ENCODE measurements around the gene RHCE. TPM values are rescaled to one million over a fixed set of nuclear protein-coding genes. Genes with fewer than 3 reads are reported as not detected.

The RHCE gene
- total RNA-seq, 1 experiment from 2014 or later: 0.24 TPM

DNA sequence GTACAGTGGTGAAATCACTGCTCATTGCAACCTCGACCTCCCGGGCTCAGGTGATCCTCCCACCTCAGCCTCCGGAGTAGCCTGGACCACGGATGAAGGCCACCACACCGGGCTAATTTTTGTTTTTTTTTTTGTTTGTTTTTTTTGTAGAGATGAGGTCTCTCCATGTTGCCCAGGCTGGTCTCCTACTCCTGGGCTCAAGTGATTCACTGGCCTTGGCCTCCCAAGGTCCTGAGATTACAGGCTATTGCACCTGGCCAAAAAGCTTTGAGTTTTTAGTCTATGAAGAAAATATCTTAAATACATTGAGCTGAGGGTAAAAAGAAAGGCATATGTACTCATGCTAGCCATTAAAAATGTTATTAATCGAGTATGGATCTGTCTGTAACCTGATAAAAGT is 78.9 kb downstream of the RHCE start:
- Mint-ChIP-seq H3K27me3 (ENCODE audit: low read depth) (no peaks in the 10 kb centered on the region), H3K27ac (no peak overlapping the region), H3K4me1 (peaks cover 11% of the 10 kb centered on the region), H3K4me3 (no peak overlapping the region), H3K9me3 (no peaks in the 10 kb centered on the region), H3K36me3 (peaks cover 14% of the 10 kb centered on the region)
- DNase-seq (ENCODE audit: low spot score) (no peak), ATAC-seq (no peak)
- ChIA-PET CTCF (interaction anchor here (1.1 kb wide), 1 partner anchor 11 kb away, joined by 3 read pairs; no protein-coding TSS in a partner anchor), POLR2A (interaction anchor here (0.6 kb wide), 1 partner anchor 103 kb away, joined by 5 read pairs; no protein-coding TSS in a partner anchor)
- no peak for TF ChIP-seq ATF1 (CRISPR knock-in tag; IDR thresholded peaks at IDR 0.05)

DNA sequence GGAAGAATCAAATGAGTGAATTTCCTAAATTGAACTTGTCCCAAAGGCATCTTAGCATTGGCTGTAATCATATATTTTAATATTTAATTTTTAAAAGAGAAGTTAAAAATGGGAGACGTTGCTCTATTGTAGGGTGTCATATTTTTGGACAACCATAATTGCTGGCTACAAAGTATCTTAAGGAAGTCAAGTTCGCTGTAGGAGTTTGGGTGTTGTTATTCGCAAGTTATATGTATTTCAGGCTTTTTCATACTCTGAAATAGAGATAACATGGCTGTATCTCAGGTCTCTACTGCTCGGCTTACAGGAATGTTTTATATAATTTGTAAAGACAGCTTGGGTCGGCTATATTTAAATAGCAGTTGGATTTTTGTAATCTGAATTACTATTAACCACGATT is 81.6 kb downstream of the RHCE start:
- Mint-ChIP-seq H3K4me3 (peak overlapping the region; percentile 82), H3K9me3 (no peaks in the 10 kb centered on the region), H3K27me3 (ENCODE audit: low read depth) (no peaks in the 10 kb centered on the region), H3K36me3 (peaks cover 13% of the 10 kb centered on the region), H3K4me1 (peaks cover 18% of the 10 kb centered on the region), H3K27ac (no peak overlapping the region; the same call in 1 of the 2 replicates)
- POLR2A ChIA-PET: no interaction called here
- ATAC-seq: no peak
- TF ChIP-seq, protein P1, sequence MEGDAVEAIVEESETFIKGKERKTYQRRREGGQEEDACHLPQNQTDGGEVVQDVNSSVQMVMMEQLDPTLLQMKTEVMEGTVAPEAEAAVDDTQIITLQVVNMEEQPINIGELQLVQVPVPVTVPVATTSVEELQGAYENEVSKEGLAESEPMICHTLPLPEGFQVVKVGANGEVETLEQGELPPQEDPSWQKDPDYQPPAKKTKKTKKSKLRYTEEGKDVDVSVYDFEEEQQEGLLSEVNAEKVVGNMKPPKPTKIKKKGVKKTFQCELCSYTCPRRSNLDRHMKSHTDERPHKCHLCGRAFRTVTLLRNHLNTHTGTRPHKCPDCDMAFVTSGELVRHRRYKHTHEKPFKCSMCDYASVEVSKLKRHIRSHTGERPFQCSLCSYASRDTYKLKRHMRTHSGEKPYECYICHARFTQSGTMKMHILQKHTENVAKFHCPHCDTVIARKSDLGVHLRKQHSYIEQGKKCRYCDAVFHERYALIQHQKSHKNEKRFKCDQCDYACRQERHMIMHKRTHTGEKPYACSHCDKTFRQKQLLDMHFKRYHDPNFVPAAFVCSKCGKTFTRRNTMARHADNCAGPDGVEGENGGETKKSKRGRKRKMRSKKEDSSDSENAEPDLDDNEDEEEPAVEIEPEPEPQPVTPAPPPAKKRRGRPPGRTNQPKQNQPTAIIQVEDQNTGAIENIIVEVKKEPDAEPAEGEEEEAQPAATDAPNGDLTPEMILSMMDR (IDR thresholded peaks at IDR 0.05): no peak
- TF ChIP-seq, protein P2, sequence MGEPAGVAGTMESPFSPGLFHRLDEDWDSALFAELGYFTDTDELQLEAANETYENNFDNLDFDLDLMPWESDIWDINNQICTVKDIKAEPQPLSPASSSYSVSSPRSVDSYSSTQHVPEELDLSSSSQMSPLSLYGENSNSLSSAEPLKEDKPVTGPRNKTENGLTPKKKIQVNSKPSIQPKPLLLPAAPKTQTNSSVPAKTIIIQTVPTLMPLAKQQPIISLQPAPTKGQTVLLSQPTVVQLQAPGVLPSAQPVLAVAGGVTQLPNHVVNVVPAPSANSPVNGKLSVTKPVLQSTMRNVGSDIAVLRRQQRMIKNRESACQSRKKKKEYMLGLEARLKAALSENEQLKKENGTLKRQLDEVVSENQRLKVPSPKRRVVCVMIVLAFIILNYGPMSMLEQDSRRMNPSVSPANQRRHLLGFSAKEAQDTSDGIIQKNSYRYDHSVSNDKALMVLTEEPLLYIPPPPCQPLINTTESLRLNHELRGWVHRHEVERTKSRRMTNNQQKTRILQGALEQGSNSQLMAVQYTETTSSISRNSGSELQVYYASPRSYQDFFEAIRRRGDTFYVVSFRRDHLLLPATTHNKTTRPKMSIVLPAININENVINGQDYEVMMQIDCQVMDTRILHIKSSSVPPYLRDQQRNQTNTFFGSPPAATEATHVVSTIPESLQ (CRISPR knock-in tag; IDR thresholded peaks at IDR 0.05): no peak
- TF ChIP-seq TEAD4 (CRISPR knock-in tag; IDR thresholded peaks at IDR 0.05) (no peak), ZNF263 (CRISPR knock-in tag; IDR thresholded peaks at IDR 0.05; ENCODE audit: low read depth) (no peak), CBFB (CRISPR knock-in tag; IDR thresholded peaks at IDR 0.05; ENCODE audit: low read depth) (no peak), NFATC4 (CRISPR knock-in tag; IDR thresholded peaks at IDR 0.05) (no peak), ELF4 (CRISPR knock-in tag; IDR thresholded peaks at IDR 0.05; ENCODE audit: low read depth) (no peak), ZNF121 (CRISPR knock-in tag; IDR thresholded peaks at IDR 0.05) (no peak), TP53 (CRISPR knock-in tag; IDR thresholded peaks at IDR 0.05) (no peak), GTF2I (CRISPR knock-in tag; conservative IDR thresholded peaks at IDR 0.05) (no peak), IRF2 (CRISPR knock-in tag; IDR thresholded peaks at IDR 0.05; ENCODE audit: borderline replicate concordance, low read depth) (no peak)
- TF ChIP-seq, protein P3, sequence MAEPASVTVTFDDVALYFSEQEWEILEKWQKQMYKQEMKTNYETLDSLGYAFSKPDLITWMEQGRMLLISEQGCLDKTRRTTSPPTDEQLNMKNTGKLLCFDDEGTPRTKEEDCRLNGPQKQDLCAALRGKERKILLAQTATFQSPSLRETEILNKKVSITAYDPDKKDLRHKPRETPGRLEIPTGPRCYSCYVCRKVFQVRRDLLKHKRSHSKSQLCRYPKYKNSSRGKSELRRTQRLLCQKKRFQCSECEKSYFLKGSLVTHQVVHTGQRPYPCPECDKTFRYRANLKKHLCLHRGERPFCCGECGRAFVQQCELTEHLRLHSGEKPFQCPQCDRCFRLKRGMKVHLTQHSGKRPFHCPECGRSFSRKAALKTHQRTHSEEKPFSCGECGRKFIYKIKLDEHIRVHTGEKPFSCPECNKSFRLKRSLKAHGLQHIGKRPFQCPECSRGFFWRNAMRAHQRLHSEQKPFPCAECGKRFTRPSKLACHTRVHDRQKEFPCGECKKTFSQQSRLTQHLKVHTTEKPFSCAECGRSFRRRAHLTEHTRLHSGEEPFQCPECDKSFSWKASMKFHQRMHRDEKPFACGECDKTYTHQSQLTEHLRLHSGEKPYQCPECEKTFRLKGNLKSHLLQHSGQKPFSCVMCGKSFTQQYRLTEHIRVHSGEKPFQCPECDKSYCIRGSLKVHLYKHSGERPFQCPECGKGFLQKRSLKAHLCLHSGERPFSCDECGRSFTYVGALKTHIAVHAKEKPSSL (CRISPR knock-in tag; conservative IDR thresholded peaks at IDR 0.05): no peak
- TF ChIP-seq, protein P4, sequence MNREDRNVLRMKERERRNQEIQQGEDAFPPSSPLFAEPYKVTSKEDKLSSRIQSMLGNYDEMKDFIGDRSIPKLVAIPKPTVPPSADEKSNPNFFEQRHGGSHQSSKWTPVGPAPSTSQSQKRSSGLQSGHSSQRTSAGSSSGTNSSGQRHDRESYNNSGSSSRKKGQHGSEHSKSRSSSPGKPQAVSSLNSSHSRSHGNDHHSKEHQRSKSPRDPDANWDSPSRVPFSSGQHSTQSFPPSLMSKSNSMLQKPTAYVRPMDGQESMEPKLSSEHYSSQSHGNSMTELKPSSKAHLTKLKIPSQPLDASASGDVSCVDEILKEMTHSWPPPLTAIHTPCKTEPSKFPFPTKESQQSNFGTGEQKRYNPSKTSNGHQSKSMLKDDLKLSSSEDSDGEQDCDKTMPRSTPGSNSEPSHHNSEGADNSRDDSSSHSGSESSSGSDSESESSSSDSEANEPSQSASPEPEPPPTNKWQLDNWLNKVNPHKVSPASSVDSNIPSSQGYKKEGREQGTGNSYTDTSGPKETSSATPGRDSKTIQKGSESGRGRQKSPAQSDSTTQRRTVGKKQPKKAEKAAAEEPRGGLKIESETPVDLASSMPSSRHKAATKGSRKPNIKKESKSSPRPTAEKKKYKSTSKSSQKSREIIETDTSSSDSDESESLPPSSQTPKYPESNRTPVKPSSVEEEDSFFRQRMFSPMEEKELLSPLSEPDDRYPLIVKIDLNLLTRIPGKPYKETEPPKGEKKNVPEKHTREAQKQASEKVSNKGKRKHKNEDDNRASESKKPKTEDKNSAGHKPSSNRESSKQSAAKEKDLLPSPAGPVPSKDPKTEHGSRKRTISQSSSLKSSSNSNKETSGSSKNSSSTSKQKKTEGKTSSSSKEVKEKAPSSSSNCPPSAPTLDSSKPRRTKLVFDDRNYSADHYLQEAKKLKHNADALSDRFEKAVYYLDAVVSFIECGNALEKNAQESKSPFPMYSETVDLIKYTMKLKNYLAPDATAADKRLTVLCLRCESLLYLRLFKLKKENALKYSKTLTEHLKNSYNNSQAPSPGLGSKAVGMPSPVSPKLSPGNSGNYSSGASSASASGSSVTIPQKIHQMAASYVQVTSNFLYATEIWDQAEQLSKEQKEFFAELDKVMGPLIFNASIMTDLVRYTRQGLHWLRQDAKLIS (CRISPR knock-in tag; IDR thresholded peaks at IDR 0.05; ENCODE audit: borderline replicate concordance): no peak
- TF ChIP-seq, protein P5, sequence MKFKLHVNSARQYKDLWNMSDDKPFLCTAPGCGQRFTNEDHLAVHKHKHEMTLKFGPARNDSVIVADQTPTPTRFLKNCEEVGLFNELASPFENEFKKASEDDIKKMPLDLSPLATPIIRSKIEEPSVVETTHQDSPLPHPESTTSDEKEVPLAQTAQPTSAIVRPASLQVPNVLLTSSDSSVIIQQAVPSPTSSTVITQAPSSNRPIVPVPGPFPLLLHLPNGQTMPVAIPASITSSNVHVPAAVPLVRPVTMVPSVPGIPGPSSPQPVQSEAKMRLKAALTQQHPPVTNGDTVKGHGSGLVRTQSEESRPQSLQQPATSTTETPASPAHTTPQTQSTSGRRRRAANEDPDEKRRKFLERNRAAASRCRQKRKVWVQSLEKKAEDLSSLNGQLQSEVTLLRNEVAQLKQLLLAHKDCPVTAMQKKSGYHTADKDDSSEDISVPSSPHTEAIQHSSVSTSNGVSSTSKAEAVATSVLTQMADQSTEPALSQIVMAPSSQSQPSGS (CRISPR knock-in tag; IDR thresholded peaks at IDR 0.05; ENCODE audit: borderline replicate concordance, low read depth): no peak
- TF ChIP-seq, protein P6, sequence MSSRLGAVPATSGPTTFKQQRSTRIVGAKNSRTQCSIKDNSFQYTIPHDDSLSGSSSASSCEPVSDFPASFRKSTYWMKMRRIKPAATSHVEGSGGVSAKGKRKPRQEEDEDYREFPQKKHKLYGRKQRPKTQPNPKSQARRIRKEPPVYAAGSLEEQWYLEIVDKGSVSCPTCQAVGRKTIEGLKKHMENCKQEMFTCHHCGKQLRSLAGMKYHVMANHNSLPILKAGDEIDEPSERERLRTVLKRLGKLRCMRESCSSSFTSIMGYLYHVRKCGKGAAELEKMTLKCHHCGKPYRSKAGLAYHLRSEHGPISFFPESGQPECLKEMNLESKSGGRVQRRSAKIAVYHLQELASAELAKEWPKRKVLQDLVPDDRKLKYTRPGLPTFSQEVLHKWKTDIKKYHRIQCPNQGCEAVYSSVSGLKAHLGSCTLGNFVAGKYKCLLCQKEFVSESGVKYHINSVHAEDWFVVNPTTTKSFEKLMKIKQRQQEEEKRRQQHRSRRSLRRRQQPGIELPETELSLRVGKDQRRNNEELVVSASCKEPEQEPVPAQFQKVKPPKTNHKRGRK (CRISPR knock-in tag; IDR thresholded peaks at IDR 0.05; ENCODE audit: borderline replicate concordance): no peak
- TF ChIP-seq, protein P7, sequence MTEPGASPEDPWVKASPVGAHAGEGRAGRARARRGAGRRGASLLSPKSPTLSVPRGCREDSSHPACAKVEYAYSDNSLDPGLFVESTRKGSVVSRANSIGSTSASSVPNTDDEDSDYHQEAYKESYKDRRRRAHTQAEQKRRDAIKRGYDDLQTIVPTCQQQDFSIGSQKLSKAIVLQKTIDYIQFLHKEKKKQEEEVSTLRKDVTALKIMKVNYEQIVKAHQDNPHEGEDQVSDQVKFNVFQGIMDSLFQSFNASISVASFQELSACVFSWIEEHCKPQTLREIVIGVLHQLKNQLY (CRISPR knock-in tag; IDR thresholded peaks at IDR 0.05): no peak
- no peak for DNase-seq (ENCODE audit: low spot score)
- CTCF ChIA-PET: interaction anchor here (0.6 kb wide), 1 partner anchor 98 kb away, joined by 5 read pairs; no protein-coding TSS in a partner anchor
